SH-SY5Y (cell line): ENCODE data around the gene CPNE4.

Experiments used
- GATA2 ChIP-seq: IDR thresholded peaks from 2 replicates; pipeline ENCODE4 v1.6.1; 2011; ENCODE audit warnings: mild to moderate bottlenecking, low read depth, low read length
- GATA3 ChIP-seq: IDR thresholded peaks from 2 replicates; pipeline ENCODE4 v1.6.1; 2011; ENCODE audit warnings: low read depth, mild to moderate bottlenecking, low read length, moderate library complexity

GRCh38 chr3:131972550-131972949 lies 62.3 kb downstream of the CPNE4 start:
- TF ChIP-seq GATA3 (no peak), GATA2 (peak; percentile 42; the same call in 1 of the 2 replicates)
